IMR-90 (cell line): ENCODE measurements around the gene SS18L1. TPM values are rescaled to one million over a fixed set of nuclear protein-coding genes. Genes with fewer than 3 reads are reported as not detected.

Experiments
- ATAC-seq: fragments of 200-7000 bp; cut with Tn5 transposase; 2 replicates; pipeline ENCODE4 v1.9.1; 2020; ENCODE audit warnings: low read depth, mild to moderate bottlenecking, moderate library complexity
- BruUV-seq: library from RNA; stranded (reverse); fragments of 400-500 nt; replicated peaks from 2 replicates; lab custom pipeline; 2021; lab: Mats Ljungman, UMichigan
- CTCF ChIA-PET: fragments of 300-600 bp; formaldehyde crosslinking; extraction: SDS; loops from one replicate; lab custom pipeline; 2021; ENCODE audit warnings: antibody characterized with exemption; lab: Yijun Ruan, JAX
- POLR2A ChIA-PET: fragments of 300-600 bp; sonication (Branson Sonifier 250); formaldehyde crosslinking; loops from one replicate; lab custom pipeline; 2022; ENCODE audit warnings: antibody characterized with exemption; ENCODE audit not compliant: unreplicated experiment; lab: Charles Lee
- DNase-seq: peaks from one replicate; pipeline ENCODE4 v3.0.0; 2013
- H2AFZ ChIP-seq: replicated peaks from 2 replicates; pipeline ENCODE3; 2013; ENCODE audit warnings: low read length, mild to moderate bottlenecking; ENCODE audit not compliant: poor library complexity
- H2AK5ac ChIP-seq: 2 replicates; pipeline ENCODE4 v1.6.1; 2013; ENCODE audit warnings: low read depth, low read length, inconsistent platforms
- H2AK9ac ChIP-seq: replicated peaks from 2 replicates; pipeline ENCODE3; 2013; ENCODE audit warnings: mild to moderate bottlenecking, low read depth, low read length, moderate library complexity; ENCODE audit not compliant: poor library complexity
- H2BK120ac ChIP-seq: 2 replicates; pipeline ENCODE4 v1.6.1; 2013; ENCODE audit warnings: low read depth, low read length, inconsistent platforms
- H2BK15ac ChIP-seq: 3 replicates; pipeline ENCODE4 v1.6.1; 2013; ENCODE audit warnings: low read depth, low read length, inconsistent platforms
- H2BK20ac ChIP-seq: 2 replicates; pipeline ENCODE4 v1.6.1; 2013; ENCODE audit warnings: low read depth, mild to moderate bottlenecking, inconsistent platforms, low read length, moderate library complexity
- H2BK5ac ChIP-seq: 2 replicates; pipeline ENCODE4 v1.6.1; 2013; ENCODE audit warnings: mild to moderate bottlenecking, low read depth, low read length, inconsistent platforms; ENCODE audit not compliant: poor library complexity, severe bottlenecking
- H3K14ac ChIP-seq: replicated peaks from 2 replicates; pipeline ENCODE4 v1.6.1; 2013; ENCODE audit warnings: low read depth, low read length, inconsistent platforms
- H3K18ac ChIP-seq: 2 replicates; pipeline ENCODE4 v1.6.1; 2013; ENCODE audit warnings: low read depth, low read length, control low read depth
- H3K23ac ChIP-seq: 2 replicates; pipeline ENCODE4 v1.6.1; 2013; ENCODE audit warnings: low read depth, low read length, inconsistent platforms
- H3K27ac ChIP-seq: 2 replicates; pipeline ENCODE4 v1.5.1; 2013; ENCODE audit warnings: mild to moderate bottlenecking, control low read depth, low read length; ENCODE audit not compliant: insufficient read depth
- H3K27me3 ChIP-seq: 2 replicates; pipeline ENCODE4 v1.6.1; 2013; ENCODE audit warnings: low read length; ENCODE audit not compliant: control insufficient read depth, insufficient read depth
- H3K36me3 ChIP-seq: 2 replicates; pipeline ENCODE4 v1.6.1; 2013; ENCODE audit warnings: low read length, mixed read lengths; ENCODE audit not compliant: control insufficient read depth, insufficient read depth
- H3K4ac ChIP-seq: 2 replicates; pipeline ENCODE4 v1.6.1; 2013; ENCODE audit warnings: low read depth, low read length, inconsistent platforms
- H3K4me1 ChIP-seq: 2 replicates; pipeline ENCODE4 v1.6.1; 2013; ENCODE audit warnings: low read length, mixed read lengths; ENCODE audit not compliant: control insufficient read depth, insufficient read depth
- H3K4me2 ChIP-seq: 2 replicates; pipeline ENCODE4 v1.6.1; 2013; ENCODE audit warnings: low read depth, mild to moderate bottlenecking, control low read depth, low read length, moderate library complexity
- H3K4me3 ChIP-seq: 2 replicates; pipeline ENCODE4 v1.5.1; 2013; ENCODE audit warnings: low read depth, mild to moderate bottlenecking, control low read depth, low read length, moderate library complexity; ENCODE audit not compliant: insufficient read depth
- H3K56ac ChIP-seq: 2 replicates; pipeline ENCODE4 v1.6.1; 2013; ENCODE audit warnings: low read length, inconsistent platforms; ENCODE audit not compliant: insufficient read depth; ENCODE audit errors: extremely low read depth
- H3K79me1 ChIP-seq, 2 experiments: 2 replicates each; pipeline ENCODE4 v1.6.1; 2013; ENCODE audit warnings: low read length in 2 of 2, inconsistent platforms in 1 of 2, low read depth in 1 of 2
- H3K9ac ChIP-seq: 2 replicates; pipeline ENCODE4 v1.6.1; 2013; ENCODE audit warnings: low read depth, low read length, control low read depth
- H3K9me1 ChIP-seq: 2 replicates; pipeline ENCODE4 v1.6.1; 2013; ENCODE audit warnings: low read length, inconsistent platforms; ENCODE audit not compliant: insufficient read depth
- H3K9me3 ChIP-seq: 2 replicates; pipeline ENCODE4 v1.6.1; 2013; ENCODE audit warnings: low read length; ENCODE audit not compliant: control insufficient read depth, insufficient read depth
- H4K20me1 ChIP-seq: 2 replicates; pipeline ENCODE4 v1.6.1; 2013; ENCODE audit warnings: low read length, inconsistent platforms; ENCODE audit not compliant: insufficient read depth
- H4K5ac ChIP-seq: 2 replicates; pipeline ENCODE4 v1.6.1; 2013; ENCODE audit warnings: mild to moderate bottlenecking, low read depth, low read length, control low read depth
- H4K8ac ChIP-seq, 2 experiments: 2 replicates each; pipeline ENCODE4 v1.6.1; 2013; ENCODE audit warnings: low read depth in 2 of 2, low read length in 2 of 2, control low read depth in 1 of 2, inconsistent platforms in 1 of 2
- H4K91ac ChIP-seq: 2 replicates; pipeline ENCODE4 v1.6.1; 2013; ENCODE audit warnings: low read depth, low read length, inconsistent platforms; ENCODE audit not compliant: insufficient read depth
- BHLHE40 ChIP-seq: fragments of 150-350 bp; IDR thresholded peaks from 2 replicates; pipeline ENCODE4 v1.6.1; 2016; ENCODE audit warnings: mild to moderate bottlenecking, low read depth, low read length
- CEBPB ChIP-seq: IDR thresholded peaks from 2 replicates; pipeline ENCODE4 v1.6.1; 2012; ENCODE audit warnings: low read depth, low read length, improper control_type of control experiment
- CHD1 ChIP-seq: IDR thresholded peaks from 2 replicates; pipeline ENCODE4 v1.6.1; 2012; ENCODE audit warnings: low read depth, low read length, improper control_type of control experiment
- FOS ChIP-seq: fragments of 150-350 bp; IDR thresholded peaks from 2 replicates; pipeline ENCODE4 v1.6.1; 2016; ENCODE audit warnings: low read depth, low read length
- MAFK ChIP-seq: IDR thresholded peaks from 2 replicates; pipeline ENCODE4 v1.6.1; 2012; ENCODE audit warnings: low read depth, low read length, improper control_type of control experiment
- MAZ ChIP-seq: IDR thresholded peaks from 2 replicates; pipeline ENCODE4 v1.6.1; 2012; ENCODE audit warnings: low read depth, mild to moderate bottlenecking, low read length, improper control_type of control experiment, moderate library complexity, borderline replicate concordance
- MXI1 ChIP-seq: IDR thresholded peaks from 2 replicates; pipeline ENCODE4 v1.6.1; 2012; ENCODE audit warnings: low read depth, mild to moderate bottlenecking, low read length, moderate library complexity, borderline replicate concordance
- NFE2L2 ChIP-seq: fragments of 150-350 bp; IDR thresholded peaks from 2 replicates; pipeline ENCODE4 v1.6.1; 2016; ENCODE audit warnings: low read depth, mild to moderate bottlenecking, low read length
- POLR2A ChIP-seq: IDR thresholded peaks from 2 replicates; pipeline ENCODE4 v1.6.1; 2012; ENCODE audit warnings: mild to moderate bottlenecking, low read depth, low read length
- RAD21 ChIP-seq: IDR thresholded peaks from 2 replicates; pipeline ENCODE4 v1.6.1; 2012; ENCODE audit warnings: low read length, improper control_type of control experiment
- RCOR1 ChIP-seq: IDR thresholded peaks from 2 replicates; pipeline ENCODE4 v1.6.1; 2012; ENCODE audit warnings: mild to moderate bottlenecking, low read length, improper control_type of control experiment; ENCODE audit not compliant: insufficient replicate concordance
- RFX5 ChIP-seq: IDR thresholded peaks from 2 replicates; pipeline ENCODE4 v1.8.0; 2012; ENCODE audit warnings: low read depth, mild to moderate bottlenecking, low read length, moderate library complexity
- SMC3 ChIP-seq: fragments of 150-350 bp; IDR thresholded peaks from 2 replicates; pipeline ENCODE4 v1.6.1; 2016; ENCODE audit warnings: low read depth, mild to moderate bottlenecking, antibody characterized with exemption, low read length, moderate library complexity
- WGBS, 2 experiments: methylation state at CpG; one replicate each; pipeline versions ENCODE4 v1.1.5 to v1.1.7; 2013; ENCODE audit warnings: missing lambda C conversion rate in 2 of 2; ENCODE audit not compliant: insufficient read length in 1 of 2; ENCODE audit errors: extremely low coverage in 2 of 2; 5-methylcytosine and 5-hydroxymethylcytosine counted together
- dilution Hi-C: fragments of 300-500 bp; cut with HindIII; formaldehyde crosslinking; loops from one replicate; pipeline ENCODE4 v1.14.3; 2018; ENCODE audit warnings: low sequenced_read_pairs; ENCODE audit not compliant: unreplicated experiment
- in situ Hi-C: fragments of 300-500 bp; cut with MboI; formaldehyde crosslinking; loops from 3 replicates; pipeline ENCODE4 v1.14.3; 2019; ENCODE audit warnings: low sequenced_read_pairs, inconsistent platforms, mixed read lengths
- intact Hi-C: fragments of 100-400 bp; cut with micrococcal nuclease; formaldehyde crosslinking; loops from 2 replicates; pipeline ENCODE4 v1.10.0; 2022
- polyA plus RNA-seq, 3 experiments: library from polyadenylated mRNA; depleted of rRNA; stranded (reverse); fragments of >200 nt; gene quantifications; 2 replicates each; pipeline ENCODE4 v1.2.3, GENCODE V29; 2012; ENCODE audit warnings: low replicate concordance in 1 of 3
- total RNA-seq: library from RNA; depleted of rRNA; stranded (reverse); fragments of >200 nt; gene quantifications from 2 replicates; pipeline ENCODE4 v1.2.3, GENCODE V29; 2012
- TF ChIP-seq, protein P1 (sequence below): conservative IDR thresholded peaks from 2 replicates; pipeline ENCODE4 v1.5.1; 2012; ENCODE audit warnings: mild to moderate bottlenecking, low read depth, low read length, improper control_type of control experiment
- TF ChIP-seq, protein P2 (sequence below): fragments of 150-350 bp; IDR thresholded peaks from 2 replicates; pipeline ENCODE4 v1.6.1; 2017; ENCODE audit warnings: mild to moderate bottlenecking, antibody characterized with exemption, low read length, low read depth
- TF ChIP-seq, protein P3 (sequence below): fragments of 150-350 bp; IDR thresholded peaks from 2 replicates; pipeline ENCODE4 v1.6.1; 2016; ENCODE audit warnings: low read depth, mild to moderate bottlenecking, low read length, moderate library complexity, borderline replicate concordance

Gene SS18L1
- total and polyA plus RNA-seq, 2 of the 4 experiments (the other 2 are of a cell fraction), result 8.1 to 12.2 TPM

DNA sequence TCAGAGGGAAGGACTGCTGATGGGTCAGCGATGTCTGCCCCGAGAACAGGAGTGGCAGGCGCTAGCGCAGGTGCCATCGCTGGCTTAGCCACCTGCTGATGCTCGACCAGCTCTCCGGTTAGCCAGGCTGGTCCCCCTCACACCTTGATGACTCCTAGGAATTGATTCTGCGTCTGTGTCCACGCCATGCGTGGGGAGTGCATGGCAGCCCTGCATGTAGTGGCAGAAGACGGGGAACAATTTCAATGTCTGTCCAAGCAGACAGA is 6.7 kb downstream of the SS18L1 start:
- Histone ChIP-seq H2AK5ac (no peak overlapping the region), H2AK9ac (no peak overlapping the region), H4K8ac (no peak overlapping the region), H3K23ac (no peak overlapping the region), H3K79me1 (peaks cover 21 to 89% of the 10 kb centered on the region in 2 experiments), H3K27me3 (no peaks in the 10 kb centered on the region), H3K27ac (no peak overlapping the region), H3K36me3 (peaks cover 17% of the 10 kb centered on the region), H3K14ac (no peak overlapping the region), H2BK20ac (no peak overlapping the region), H3K9me1 (peaks cover 41% of the 10 kb centered on the region), H4K20me1 (peaks cover 88% of the 10 kb centered on the region), H2BK15ac (no peak overlapping the region), H2AFZ (no peak overlapping the region), H3K9ac (no peak overlapping the region), H3K9me3 (no peaks in the 10 kb centered on the region), H3K4me2 (no peak overlapping the region), H4K91ac (no peak overlapping the region), H3K4me3 (no peak overlapping the region), H3K56ac (no peak overlapping the region), H3K18ac (no peak overlapping the region), H3K4ac (no peak overlapping the region), H4K5ac (no peak overlapping the region), H2BK5ac (no peak overlapping the region), H3K4me1 (peaks cover 7% of the 10 kb centered on the region), H2BK120ac (no peak overlapping the region)
- dilution Hi-C loops, result no loop called here
- intact Hi-C loops, result no loop called here
- ATAC-seq (no peak), DNase-seq (no peak)
- TF ChIP-seq MXI1, result no peak
- TF ChIP-seq, protein P1, sequence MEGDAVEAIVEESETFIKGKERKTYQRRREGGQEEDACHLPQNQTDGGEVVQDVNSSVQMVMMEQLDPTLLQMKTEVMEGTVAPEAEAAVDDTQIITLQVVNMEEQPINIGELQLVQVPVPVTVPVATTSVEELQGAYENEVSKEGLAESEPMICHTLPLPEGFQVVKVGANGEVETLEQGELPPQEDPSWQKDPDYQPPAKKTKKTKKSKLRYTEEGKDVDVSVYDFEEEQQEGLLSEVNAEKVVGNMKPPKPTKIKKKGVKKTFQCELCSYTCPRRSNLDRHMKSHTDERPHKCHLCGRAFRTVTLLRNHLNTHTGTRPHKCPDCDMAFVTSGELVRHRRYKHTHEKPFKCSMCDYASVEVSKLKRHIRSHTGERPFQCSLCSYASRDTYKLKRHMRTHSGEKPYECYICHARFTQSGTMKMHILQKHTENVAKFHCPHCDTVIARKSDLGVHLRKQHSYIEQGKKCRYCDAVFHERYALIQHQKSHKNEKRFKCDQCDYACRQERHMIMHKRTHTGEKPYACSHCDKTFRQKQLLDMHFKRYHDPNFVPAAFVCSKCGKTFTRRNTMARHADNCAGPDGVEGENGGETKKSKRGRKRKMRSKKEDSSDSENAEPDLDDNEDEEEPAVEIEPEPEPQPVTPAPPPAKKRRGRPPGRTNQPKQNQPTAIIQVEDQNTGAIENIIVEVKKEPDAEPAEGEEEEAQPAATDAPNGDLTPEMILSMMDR, result no peak
- no peak for TF ChIP-seq NFE2L2
- no peak for TF ChIP-seq RCOR1
- no peak for TF ChIP-seq RFX5
- no peak for TF ChIP-seq POLR2A
- TF ChIP-seq BHLHE40, result no peak
- TF ChIP-seq, protein P2, sequence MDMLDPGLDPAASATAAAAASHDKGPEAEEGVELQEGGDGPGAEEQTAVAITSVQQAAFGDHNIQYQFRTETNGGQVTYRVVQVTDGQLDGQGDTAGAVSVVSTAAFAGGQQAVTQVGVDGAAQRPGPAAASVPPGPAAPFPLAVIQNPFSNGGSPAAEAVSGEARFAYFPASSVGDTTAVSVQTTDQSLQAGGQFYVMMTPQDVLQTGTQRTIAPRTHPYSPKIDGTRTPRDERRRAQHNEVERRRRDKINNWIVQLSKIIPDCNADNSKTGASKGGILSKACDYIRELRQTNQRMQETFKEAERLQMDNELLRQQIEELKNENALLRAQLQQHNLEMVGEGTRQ, result no peak
- no peak for TF ChIP-seq CEBPB
- TF ChIP-seq MAFK, result no peak
- TF ChIP-seq FOS, result no peak
- no peak for TF ChIP-seq MAZ
- no peak for TF ChIP-seq CHD1
- no peak for TF ChIP-seq RAD21
- TF ChIP-seq, protein P3, sequence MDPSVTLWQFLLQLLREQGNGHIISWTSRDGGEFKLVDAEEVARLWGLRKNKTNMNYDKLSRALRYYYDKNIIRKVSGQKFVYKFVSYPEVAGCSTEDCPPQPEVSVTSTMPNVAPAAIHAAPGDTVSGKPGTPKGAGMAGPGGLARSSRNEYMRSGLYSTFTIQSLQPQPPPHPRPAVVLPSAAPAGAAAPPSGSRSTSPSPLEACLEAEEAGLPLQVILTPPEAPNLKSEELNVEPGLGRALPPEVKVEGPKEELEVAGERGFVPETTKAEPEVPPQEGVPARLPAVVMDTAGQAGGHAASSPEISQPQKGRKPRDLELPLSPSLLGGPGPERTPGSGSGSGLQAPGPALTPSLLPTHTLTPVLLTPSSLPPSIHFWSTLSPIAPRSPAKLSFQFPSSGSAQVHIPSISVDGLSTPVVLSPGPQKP, result no peak
- no peak for TF ChIP-seq SMC3
- in situ Hi-C loops, result no loop called here
- WGBS, 2 experiments, result 100% methylated on average over 1 of the region's 11 CpGs; no CpG with 5 or more reads in 1 of the 2 experiments
- BruUV-seq, result no TSS peak
- ChIA-PET POLR2A (no interaction called here), CTCF (interaction anchor here (0.6 kb wide), 1 partner anchor 23 kb away, joined by 3 read pairs; no protein-coding TSS in a partner anchor)
